Fibroblast of mammary gland (primary cell): Measurements from ENCODE around the gene ARHGAP32.
A peak's percentile ranks its signal among the peaks of the same experiment; 100 is the strongest.

Source experiments
- DNase-seq: peaks from one replicate; pipeline ENCODE4 v3.0.0-alpha.2; 2010; ENCODE audit warnings: low read depth
- H3K4me3 ChIP-seq: 2 replicates; pipeline ENCODE4 v1.5.1; 2011; ENCODE audit warnings: low read depth, mild to moderate bottlenecking, low read length, moderate library complexity; ENCODE audit not compliant: control insufficient read depth
- TF ChIP-seq, protein P1 (sequence below): conservative IDR thresholded peaks from 2 replicates; pipeline ENCODE4 v1.5.1; 2011; ENCODE audit warnings: low read depth, low read length, inconsistent platforms; ENCODE audit not compliant: control insufficient read depth, insufficient read depth

ARHGAP32 gene

DNA sequence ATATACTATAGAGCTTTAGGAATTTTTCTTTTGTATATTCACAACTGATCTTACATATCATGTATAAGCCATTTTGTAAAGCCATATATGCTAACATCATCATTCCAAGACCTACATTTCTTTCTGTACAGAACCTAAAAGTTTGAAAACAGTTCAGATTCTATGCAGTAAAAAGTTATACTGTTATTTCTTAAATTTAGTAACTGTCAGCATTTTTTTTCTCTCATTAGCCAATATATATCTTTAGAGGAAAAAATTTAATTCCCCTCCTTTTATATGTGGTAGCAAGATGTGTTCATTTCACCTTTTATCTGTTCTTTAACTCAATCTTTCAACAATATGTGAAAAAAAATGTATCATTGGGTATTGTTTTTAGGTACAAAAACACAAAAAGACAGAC is 129.0 kb downstream of the ARHGAP32 start:
- TF ChIP-seq, protein P1, sequence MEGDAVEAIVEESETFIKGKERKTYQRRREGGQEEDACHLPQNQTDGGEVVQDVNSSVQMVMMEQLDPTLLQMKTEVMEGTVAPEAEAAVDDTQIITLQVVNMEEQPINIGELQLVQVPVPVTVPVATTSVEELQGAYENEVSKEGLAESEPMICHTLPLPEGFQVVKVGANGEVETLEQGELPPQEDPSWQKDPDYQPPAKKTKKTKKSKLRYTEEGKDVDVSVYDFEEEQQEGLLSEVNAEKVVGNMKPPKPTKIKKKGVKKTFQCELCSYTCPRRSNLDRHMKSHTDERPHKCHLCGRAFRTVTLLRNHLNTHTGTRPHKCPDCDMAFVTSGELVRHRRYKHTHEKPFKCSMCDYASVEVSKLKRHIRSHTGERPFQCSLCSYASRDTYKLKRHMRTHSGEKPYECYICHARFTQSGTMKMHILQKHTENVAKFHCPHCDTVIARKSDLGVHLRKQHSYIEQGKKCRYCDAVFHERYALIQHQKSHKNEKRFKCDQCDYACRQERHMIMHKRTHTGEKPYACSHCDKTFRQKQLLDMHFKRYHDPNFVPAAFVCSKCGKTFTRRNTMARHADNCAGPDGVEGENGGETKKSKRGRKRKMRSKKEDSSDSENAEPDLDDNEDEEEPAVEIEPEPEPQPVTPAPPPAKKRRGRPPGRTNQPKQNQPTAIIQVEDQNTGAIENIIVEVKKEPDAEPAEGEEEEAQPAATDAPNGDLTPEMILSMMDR: no peak
- H3K4me3 ChIP-seq: no peak overlapping the region
- DNase-seq: no peak

DNA sequence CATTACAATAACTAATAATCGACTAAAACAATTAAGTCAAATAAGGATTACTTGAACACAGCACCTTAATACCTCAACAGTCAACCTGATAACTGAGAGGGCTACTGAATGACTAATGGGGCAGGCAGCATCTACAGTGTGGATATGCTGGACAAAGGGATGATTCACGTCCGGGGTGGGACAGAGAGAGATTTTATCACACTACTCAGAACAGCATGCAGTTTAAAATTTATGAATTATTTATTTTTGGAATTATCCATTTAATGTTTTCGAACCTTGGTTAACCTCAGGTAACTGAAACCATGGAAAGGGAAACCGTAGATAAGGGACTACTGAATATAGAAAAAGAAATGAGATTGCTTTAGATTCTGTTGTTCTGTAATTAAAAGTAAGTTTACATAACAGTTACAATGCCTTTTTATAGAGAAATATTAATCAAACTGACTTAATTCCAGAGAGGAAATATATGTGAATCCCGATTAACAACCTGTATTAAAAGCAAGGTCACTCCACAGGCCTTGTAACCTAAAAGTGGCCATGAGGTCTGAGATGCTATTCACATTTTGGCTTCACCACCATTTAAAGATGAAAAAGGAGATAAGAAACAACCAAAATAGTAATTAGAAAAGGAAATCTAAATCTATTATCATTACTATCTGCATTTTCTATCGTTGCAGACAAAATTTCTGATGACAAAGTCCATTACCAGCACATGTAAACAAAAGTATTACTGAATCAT is 130.5 kb downstream of the ARHGAP32 start:
- H3K4me3 ChIP-seq: no peak overlapping the region
- peak; percentile 38 for DNase-seq
- TF ChIP-seq, protein P1: no peak

DNA sequence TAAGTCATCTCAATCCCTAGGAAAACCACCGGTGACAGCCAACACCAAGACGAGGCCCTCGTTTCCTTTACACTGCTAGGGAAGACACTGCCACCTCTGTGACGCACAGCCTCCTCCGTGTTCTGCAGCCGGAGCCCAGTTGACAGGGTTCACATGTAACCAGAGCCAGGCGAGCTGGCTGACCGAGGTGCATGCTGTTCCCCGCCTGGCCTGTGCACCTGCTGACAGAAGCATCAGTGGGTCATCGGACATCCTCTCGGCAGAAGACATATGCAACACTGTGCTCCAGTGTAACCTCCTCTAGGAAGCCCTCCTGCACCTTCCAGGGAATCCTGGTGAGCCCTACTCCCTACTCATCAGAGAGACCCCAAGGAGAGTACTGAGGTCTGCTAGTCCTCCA is 135.2 kb downstream of the ARHGAP32 start:
- TF ChIP-seq, protein P1: no peak
- DNase-seq: no peak
- H3K4me3 ChIP-seq: no peak overlapping the region

DNA sequence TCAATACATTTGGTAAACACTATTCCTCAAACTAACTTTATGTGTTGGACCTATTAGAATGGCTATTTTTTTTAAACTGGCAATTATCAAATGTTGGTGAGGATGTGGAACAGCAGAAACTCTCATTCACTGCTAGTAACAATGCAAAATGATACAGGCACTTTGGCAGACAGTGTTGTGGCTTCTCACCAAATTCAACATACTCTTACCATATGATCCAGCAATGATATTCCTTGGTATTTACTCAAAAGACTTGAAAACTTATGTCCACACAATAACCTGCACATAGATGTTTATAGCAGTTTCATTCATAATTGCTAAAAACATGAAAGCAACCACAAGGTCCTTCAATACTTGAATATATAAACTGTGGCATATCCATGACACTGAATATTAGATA is 136.9 kb downstream of the ARHGAP32 start:
- H3K4me3 ChIP-seq: no peak overlapping the region
- no peak for DNase-seq
- TF ChIP-seq, protein P1: no peak

DNA sequence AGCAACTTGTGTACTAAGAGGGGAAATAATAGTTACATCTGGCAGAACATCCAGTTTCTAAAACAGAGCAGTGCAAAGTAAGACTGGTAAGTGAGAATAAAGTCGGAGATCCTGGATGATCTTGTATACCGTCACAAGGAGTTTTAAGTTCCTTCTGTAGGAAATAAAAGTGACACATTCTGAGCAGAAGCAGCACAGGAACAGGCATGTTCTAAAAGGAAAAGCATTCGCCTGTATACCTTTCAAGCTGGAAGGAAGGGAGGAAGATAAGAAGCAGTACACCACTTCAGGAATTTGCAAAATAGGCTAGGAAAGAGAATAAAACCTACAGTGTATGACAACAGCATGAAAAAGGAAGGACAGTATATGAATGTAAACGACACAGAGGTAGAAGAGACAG is 143.2 kb downstream of the ARHGAP32 start:
- H3K4me3 ChIP-seq: no peak overlapping the region
- TF ChIP-seq, protein P1: no peak
- no peak for DNase-seq

DNA sequence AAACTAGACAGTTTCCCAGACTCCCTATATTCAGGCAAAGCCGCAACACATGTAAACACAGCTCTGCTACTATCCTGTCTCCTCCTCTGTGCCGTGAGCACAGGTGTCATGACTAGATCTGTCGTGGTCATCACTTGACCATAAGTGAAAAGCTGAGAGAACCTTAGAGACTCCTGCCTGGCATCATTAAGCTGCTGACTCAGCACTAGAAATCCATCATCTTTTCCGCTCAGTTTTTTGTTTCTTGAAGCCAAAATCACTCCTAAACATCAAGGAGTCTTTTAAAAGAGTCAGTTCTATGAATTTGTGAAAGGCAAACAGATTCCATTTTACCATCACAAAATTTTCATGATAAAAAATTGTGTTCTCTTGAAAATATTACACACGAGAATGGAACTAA is 147.0 kb downstream of the ARHGAP32 start:
- no peak overlapping the region for H3K4me3 ChIP-seq
- DNase-seq: no peak
- TF ChIP-seq, protein P1: no peak
